Mesodermal cell (in vitro differentiated cells): ENCODE measurements around the gene MACROD2.

Source experiments
- H3K27ac ChIP-seq: 2 replicates; pipeline ENCODE4 v1.7.0; 2013; ENCODE audit warnings: mild to moderate bottlenecking, low read depth, low read length, moderate library complexity; ENCODE audit not compliant: severe bottlenecking
- H3K36me3 ChIP-seq: 2 replicates; pipeline ENCODE4 v1.7.1; 2013; ENCODE audit warnings: mild to moderate bottlenecking, low read length, moderate library complexity; ENCODE audit not compliant: control insufficient read depth, insufficient read depth
- H3K4me1 ChIP-seq: one replicate; pipeline ENCODE4 v1.7.1; 2013; ENCODE audit warnings: mild to moderate bottlenecking, low read length; ENCODE audit not compliant: insufficient read depth, control insufficient read depth, poor library complexity, severe bottlenecking
- H3K4me3 ChIP-seq: 2 replicates; pipeline ENCODE4 v1.7.0; 2013; ENCODE audit warnings: low read length, control low read depth, mild to moderate bottlenecking; ENCODE audit not compliant: insufficient read depth, poor library complexity, severe bottlenecking; ENCODE audit errors: extremely low read depth
- H3K9me3 ChIP-seq: 2 replicates; pipeline ENCODE4 v1.7.1; 2013; ENCODE audit warnings: mild to moderate bottlenecking, low read length, moderate library complexity; ENCODE audit not compliant: control insufficient read depth
- WGBS, 2 experiments: methylation state at CpG; one replicate each; pipeline ENCODE4 v1.1.5; 2013; ENCODE audit warnings: missing lambda C conversion rate in 2 of 2; ENCODE audit not compliant: insufficient coverage in 2 of 2; 5-methylcytosine and 5-hydroxymethylcytosine counted together

The MACROD2 gene

DNA sequence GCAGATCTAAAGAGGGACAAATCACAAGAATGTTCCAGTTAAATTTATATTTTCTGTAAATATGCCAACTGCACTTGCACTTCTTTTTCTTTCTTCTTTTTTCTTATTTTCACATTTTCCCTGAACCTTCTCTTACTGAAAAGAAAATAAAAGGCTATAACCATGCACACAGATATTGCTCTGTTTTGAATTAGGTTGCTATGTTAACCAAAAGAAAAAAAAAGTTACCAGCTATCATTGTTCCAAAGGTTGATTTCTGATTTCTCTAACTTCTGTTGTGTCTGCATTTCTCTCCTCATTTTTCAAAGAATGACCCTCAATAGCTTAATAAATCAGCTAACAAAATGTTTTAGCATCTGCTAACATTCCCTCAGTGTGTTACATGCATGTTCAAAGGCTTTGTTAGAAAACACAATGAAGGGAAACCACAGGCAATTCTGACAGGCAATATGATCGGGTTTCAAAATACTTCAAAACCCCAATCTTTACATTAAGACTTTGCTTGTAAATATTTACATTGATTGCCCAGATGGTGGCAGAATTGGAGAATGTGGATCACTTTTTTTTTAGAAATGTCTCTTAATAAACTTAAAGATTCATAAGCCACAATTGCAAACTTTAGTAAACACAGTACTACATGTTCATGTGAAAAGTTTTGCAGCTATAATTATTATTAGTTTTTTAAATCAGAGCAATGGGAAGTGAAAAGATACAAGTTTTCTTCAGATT is 1270.4 kb downstream of the MACROD2 start:
- Histone ChIP-seq H3K4me3 (no peak overlapping the region), H3K9me3 (no peaks in the 10 kb centered on the region), H3K27ac (no peak overlapping the region), H3K36me3 (no peaks in the 10 kb centered on the region), H3K4me1 (no peaks in the 10 kb centered on the region)
- WGBS, 2 experiments, result no CpG with 5 or more reads among the region's 1 CpG

DNA sequence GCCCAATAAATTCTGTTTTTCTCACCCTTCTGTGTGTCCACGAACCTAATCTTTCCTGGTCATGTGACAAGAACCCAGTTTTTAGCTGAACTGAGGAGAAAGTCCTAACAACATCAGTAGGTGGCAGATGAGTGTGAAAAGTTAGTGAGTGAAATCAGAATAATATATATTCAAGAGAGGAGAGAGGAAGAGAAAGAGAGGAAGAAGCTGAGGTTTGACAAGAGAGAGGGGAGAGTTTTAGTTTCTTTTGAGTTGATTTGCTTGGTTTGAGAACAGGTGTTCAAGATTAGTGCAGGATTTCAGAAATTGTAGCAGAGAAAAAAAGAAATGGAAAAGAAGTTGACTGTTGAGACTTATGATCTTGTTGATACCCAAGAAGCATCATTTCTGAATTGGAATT is 1272.6 kb downstream of the MACROD2 start:
- Histone ChIP-seq H3K9me3 (no peaks in the 10 kb centered on the region), H3K27ac (no peak overlapping the region), H3K36me3 (no peaks in the 10 kb centered on the region), H3K4me1 (no peaks in the 10 kb centered on the region), H3K4me3 (no peak overlapping the region)
- WGBS, 2 experiments, result 67% methylated on average over 1 of the region's 1 CpG; no CpG with 5 or more reads in 1 of the 2 experiments

DNA sequence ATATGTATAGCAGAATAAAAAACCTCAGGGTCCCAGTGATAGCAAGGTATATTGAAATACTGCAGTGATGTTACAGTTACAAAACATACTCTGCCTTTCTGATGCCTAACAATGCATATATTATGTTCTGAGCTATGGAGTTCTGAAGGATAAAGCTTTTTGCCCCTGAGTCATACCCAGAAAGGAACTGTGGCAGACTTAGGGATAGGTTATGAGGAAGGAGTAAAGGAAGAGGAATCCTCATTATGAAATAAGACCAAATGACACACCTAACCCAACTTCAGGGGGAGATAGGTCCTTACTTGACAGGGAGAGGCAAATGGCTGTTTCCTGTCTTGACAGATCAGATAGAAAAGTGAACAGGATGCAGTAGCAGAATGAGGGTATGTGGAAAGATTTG is 1282.7 kb downstream of the MACROD2 start:
- Histone ChIP-seq H3K9me3 (peaks cover 6% of the 10 kb centered on the region), H3K4me1 (no peaks in the 10 kb centered on the region), H3K36me3 (no peaks in the 10 kb centered on the region), H3K4me3 (no peak overlapping the region), H3K27ac (no peak overlapping the region)

DNA sequence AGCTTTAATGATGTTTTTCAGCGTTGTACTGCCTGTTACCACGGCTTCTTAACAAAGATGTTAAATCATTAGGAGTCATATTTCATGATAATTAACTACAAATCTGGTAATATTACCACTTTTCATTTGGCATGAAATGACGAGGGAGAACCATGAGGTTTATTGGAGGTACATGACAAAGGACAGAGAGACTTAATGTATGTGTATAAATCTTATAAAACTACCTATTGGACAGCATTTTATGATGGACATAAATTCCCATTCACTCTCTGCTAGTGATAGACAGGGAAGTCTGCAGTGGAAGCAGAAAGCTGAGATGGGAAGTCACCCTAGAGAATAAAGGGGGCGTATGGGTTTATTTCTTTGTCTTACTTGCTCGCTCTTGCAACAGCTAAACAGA is 1292.0 kb downstream of the MACROD2 start:
- Histone ChIP-seq H3K4me1 (no peaks in the 10 kb centered on the region), H3K27ac (no peak overlapping the region), H3K9me3 (no peaks in the 10 kb centered on the region), H3K4me3 (no peak overlapping the region), H3K36me3 (no peaks in the 10 kb centered on the region)
- WGBS, 2 experiments, result no CpG with 5 or more reads among the region's 5 CpGs

DNA sequence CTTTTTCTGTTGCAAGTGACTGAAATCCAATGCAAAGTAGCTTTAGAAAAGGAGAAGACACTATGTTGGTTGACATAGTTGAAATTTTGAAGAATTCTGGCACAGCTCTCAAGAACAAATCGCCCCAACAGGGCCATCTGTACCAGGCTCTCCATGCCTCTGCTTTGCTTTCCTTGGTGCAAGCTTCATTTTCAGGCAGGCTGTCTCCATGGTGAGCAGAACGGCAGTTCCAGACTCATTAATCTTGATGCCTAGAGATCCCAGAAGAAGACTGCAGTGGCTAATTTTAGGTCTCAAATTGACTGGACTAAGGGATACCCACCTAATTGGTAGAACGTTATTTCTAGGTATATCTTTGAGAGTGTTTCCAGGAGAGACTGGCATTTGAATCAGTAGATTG is 1292.8 kb downstream of the MACROD2 start:
- Histone ChIP-seq H3K27ac (no peak overlapping the region), H3K4me1 (no peaks in the 10 kb centered on the region), H3K9me3 (no peaks in the 10 kb centered on the region), H3K36me3 (no peaks in the 10 kb centered on the region), H3K4me3 (no peak overlapping the region)
- WGBS, 2 experiments, result 78 to 90% methylated on average over 3 of the region's 3 CpGs

DNA sequence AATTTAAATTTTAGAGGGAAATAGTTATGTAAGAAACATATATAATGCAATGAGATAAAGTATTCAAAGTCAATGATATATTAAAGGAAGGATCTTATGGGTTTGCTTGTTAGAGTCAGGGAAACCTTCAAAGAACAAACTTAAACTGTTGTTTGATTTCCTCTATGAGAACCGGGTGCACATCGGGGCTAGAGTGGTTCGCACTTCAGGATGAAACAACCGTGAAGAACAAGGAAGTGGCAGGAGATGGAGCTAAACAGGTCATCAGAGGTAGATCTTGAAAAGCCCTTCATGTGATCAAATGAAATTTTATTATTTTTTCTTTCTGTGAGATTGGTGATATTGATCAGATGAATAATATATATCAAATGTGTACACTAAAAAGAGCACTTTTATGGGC is 1294.0 kb downstream of the MACROD2 start:
- 73% methylated on average over 4 of the region's 4 CpGs for WGBS, 2 experiments

DNA sequence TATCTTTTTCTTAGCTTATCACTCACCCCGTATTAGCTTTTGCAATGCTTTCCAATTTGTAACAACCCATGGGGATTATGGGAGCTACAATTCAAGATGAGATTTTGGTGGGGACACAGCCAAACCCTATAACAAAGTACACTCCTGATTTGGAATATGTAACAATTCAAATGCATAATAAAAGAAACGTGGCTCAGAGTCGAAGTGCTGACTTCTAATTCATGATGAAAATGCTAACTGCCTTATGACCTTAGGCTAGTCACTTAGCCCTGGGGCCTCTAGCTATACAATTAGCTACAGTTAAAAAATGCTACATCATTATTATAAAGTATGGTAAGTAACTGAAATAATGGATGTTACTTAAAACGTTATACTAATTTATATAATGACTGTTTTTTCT is 1297.1 kb downstream of the MACROD2 start:
- Histone ChIP-seq H3K36me3 (no peaks in the 10 kb centered on the region), H3K27ac (no peak overlapping the region), H3K4me3 (no peak overlapping the region), H3K4me1 (no peaks in the 10 kb centered on the region), H3K9me3 (no peaks in the 10 kb centered on the region)
- WGBS, 2 experiments, result no CpG with 5 or more reads among the region's 4 CpGs

More for the DNA sequence above, 1294.0 kb downstream of the MACROD2 start:
- Histone ChIP-seq H3K9me3 (no peaks in the 10 kb centered on the region), H3K36me3 (no peaks in the 10 kb centered on the region), H3K27ac (no peak overlapping the region), H3K4me1 (no peaks in the 10 kb centered on the region), H3K4me3 (no peak overlapping the region)

DNA sequence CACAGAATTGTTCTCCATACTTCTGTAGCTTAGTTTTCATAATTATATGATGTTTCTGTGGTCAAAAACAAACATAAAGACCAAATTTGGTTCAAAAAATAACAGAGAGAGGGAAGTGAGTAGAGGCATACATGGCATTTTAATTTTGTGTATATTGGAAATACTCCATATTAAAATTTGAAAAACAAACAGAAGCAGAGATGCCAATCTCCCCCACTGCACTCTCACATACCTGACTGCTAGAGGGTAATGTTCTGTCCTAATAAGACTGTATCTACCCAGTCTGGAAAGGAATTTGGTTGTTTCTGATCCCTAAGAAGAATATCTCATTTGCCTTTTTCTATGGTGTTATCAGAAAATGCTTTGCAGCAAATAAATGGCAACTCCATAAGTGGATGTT is 1301.1 kb downstream of the MACROD2 start:
- H3K27ac ChIP-seq, result no peak overlapping the region
- H3K36me3 ChIP-seq, result no peaks in the 10 kb centered on the region
- no peaks in the 10 kb centered on the region for H3K9me3 ChIP-seq
- H3K4me1 ChIP-seq, result no peaks in the 10 kb centered on the region
- no peak overlapping the region for H3K4me3 ChIP-seq

DNA sequence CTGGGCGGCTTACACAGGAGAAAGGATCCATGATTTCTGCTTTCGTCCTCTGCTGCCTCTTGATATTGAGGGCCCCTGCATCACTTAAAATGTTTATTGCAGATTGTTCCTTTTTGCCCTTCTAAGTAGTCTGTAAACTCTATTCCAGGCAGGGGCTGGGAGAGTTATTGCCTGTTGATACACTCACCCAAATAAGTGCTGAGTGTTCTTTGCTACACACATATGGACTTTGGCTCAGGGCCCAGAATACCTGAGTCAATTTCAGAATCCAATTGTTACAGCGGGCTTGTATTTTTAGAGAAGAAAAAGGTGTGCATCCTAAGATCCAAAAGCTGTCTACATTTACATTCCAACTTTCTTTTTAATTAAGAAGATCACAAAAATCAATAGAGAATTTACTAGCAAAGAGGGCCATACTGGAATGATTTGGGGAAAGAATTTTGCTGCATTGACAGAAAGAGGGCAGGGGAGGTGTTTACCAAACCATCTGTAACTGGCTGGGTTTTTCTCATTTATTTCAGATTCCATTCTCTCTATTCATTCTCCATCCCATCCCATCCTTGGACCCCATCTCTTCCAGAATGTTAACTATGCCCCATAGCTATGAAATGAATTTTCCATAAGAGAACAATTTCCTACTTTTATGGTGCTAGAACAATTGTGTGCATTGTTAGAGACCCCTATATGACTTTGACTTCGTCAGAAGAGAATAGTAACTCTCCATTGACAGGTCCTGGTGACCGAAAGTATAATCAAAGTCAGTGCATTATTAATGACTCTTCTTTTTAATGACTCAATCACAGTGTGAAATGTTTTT is 1302.0 kb downstream of the MACROD2 start:
- 83 to 100% methylated on average over 1 to 3 of the region's 5 CpGs for WGBS, 2 experiments
- H3K4me3 ChIP-seq, result no peak overlapping the region
- H3K4me1 ChIP-seq, result no peaks in the 10 kb centered on the region
- no peaks in the 10 kb centered on the region for H3K36me3 ChIP-seq
- no peaks in the 10 kb centered on the region for H3K9me3 ChIP-seq
- H3K27ac ChIP-seq, result no peak overlapping the region

DNA sequence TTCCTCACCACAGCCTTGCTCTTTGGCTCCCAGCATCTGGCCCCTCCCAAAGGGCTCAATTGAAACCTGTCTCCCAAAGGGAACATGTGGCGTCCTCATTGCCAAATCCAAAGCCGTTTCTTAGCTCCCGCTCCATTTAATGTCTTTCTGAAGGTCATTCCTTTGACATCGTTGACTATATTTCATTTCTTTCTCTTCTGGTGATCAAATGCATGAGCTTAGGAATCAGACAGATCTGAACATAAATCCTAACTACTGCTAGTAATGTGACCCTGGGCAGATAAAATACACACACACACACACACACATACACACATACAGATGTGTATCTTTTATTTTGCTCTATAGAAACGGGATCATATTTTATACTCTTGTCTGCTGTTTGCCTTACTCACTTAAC is 1306.8 kb downstream of the MACROD2 start:
- Histone ChIP-seq H3K4me1 (no peaks in the 10 kb centered on the region), H3K36me3 (no peaks in the 10 kb centered on the region), H3K9me3 (no peaks in the 10 kb centered on the region), H3K4me3 (no peak overlapping the region), H3K27ac (no peak overlapping the region)
- WGBS, 2 experiments, result 86 to 92% methylated on average over 3 to 4 of the region's 5 CpGs

DNA sequence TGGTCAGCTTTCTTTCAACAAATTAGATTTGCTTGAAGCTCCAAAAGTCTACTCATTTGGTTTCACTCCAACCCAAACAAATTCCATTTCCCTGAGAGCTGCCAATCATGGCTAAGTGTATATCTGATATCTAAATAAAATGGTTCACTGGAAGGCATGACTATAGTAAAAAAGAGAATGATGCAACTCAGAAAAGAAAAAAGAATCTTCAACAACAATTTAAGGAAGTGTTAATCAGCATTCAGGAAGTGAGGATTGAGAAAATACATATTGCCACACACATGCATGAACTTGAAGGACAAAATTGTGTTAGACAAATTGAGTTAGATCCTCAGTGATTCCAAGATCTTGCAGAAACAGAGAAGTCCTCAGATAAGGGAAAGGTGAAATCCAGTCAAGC is 1315.0 kb downstream of the MACROD2 start:
- no peaks in the 10 kb centered on the region for H3K36me3 ChIP-seq
- H3K9me3 ChIP-seq, result no peaks in the 10 kb centered on the region
- H3K4me3 ChIP-seq, result no peak overlapping the region
- no peaks in the 10 kb centered on the region for H3K4me1 ChIP-seq
- no peak overlapping the region for H3K27ac ChIP-seq
